Measurements from ENCODE around the gene GRIN3B. TPM values are rescaled to one million over a fixed set of nuclear protein-coding genes. Genes with fewer than 3 reads are reported as not detected.

The GRIN3B gene
- total and polyA plus RNA-seq, 10 of the 15 experiments (the other 5 are each of a cell fraction or from before 2014, with no cell fraction given) = 0.15 TPM; not detected in 9

GRCh38 chr19:1004204-1004802, 4.1 kb downstream of the GRIN3B start (continued):
- TF ChIP-seq SIN3A (IDR thresholded peaks at IDR 0.05; ENCODE audit: low read depth, low read length) (no peak), ZNF24 (IDR thresholded peaks at IDR 0.05) (no peak), POLR2AphosphoS2 (IDR thresholded peaks at IDR 0.05; ENCODE audit: low read depth, low read length) (no peak), JUNB (IDR thresholded peaks at IDR 0.05) (no peak)

DNA sequence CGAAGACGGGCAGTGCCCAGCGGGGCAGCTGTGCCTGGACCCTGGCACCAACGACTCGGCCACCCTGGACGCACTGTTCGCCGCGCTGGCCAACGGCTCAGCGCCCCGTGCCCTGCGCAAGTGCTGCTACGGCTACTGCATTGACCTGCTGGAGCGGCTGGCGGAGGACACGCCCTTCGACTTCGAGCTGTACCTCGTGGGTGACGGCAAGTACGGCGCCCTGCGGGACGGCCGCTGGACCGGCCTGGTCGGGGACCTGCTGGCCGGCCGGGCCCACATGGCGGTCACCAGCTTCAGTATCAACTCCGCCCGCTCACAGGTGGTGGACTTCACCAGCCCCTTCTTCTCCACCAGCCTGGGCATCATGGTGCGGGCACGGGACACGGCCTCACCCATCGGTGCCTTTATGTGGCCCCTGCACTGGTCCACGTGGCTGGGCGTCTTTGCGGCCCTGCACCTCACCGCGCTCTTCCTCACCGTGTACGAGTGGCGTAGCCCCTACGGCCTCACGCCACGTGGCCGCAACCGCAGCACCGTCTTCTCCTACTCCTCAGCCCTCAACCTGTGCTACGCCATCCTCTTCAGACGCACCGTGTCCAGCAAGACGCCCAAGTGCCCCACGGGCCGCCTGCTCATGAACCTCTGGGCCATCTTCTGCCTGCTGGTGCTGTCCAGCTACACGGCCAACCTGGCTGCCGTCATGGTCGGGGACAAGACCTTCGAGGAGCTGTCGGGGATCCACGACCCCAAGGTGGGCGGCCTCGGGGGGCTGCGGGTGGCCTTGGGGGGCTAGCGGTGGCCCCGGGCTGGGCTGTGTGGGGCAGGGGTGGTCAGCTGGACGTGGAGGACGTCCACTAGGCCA, 4.8 kb downstream of the GRIN3B start:
- H3K4me2 ChIP-seq (ENCODE audit: control insufficient read depth, insufficient read depth) = no peak overlapping the region
- WGBS (ENCODE audit: insufficient coverage, insufficient replicate concordance, low lambda C conversion rate, missing lambda C conversion rate) = 93% methylated on average over 65 of the region's 70 CpGs
- in situ Hi-C loops (cut with MboI) (no loop called here), intact Hi-C loops (cut with micrococcal nuclease; ENCODE audit: unreplicated experiment) (no loop called here)
- no TSS peak for BruUV-seq (replicated peaks)
- no peaks in the 10 kb centered on the region for H3K4me1 ChIP-seq (ENCODE audit: control insufficient read depth, insufficient read depth, low read length)
- FAIRE-seq (no peak), DNase-seq (ENCODE audit: low read depth, low spot score) (no peak), ATAC-seq (no peak)
- H3K36me3 ChIP-seq (ENCODE audit: control insufficient read depth in 2 of 2, insufficient read depth in 2 of 2, low read length in 1 of 2) = peaks cover 0 to 6% of the 10 kb centered on the region in 2 experiments; a peak in 3 of 4 replicates
- POLR2A ChIA-PET = interaction anchor here (0.6 kb wide), 1 partner anchor 90 kb away, joined by 5 read pairs; no protein-coding TSS in a partner anchor
- RAD21 ChIA-PET (ENCODE audit: unreplicated experiment) = no interaction called here
- TF ChIP-seq RFX5 (IDR thresholded peaks at IDR 0.05; ENCODE audit: low read depth, low read length) = no peak
- no peak for TF ChIP-seq SRF (IDR thresholded peaks at IDR 0.05; ENCODE audit: low read depth in 2 of 2, low read length in 2 of 2)
- no peak for TF ChIP-seq YBX1 (IDR thresholded peaks at IDR 0.05)
- no peak for TF ChIP-seq TAF1 (IDR thresholded peaks at IDR 0.05; ENCODE audit: borderline replicate concordance, low read depth, low read length)
- no peak for TF ChIP-seq YY1 (IDR thresholded peaks at IDR 0.05; ENCODE audit: low read depth, low read length)
- TF ChIP-seq POLR2A (IDR thresholded peaks at IDR 0.05; ENCODE audit: low read depth, low read length) = 0 out of 2 replicates have a peak, but pooled peaks have one; percentile 18
- no peak for TF ChIP-seq HDGF (IDR thresholded peaks at IDR 0.05)
- no peak for TF ChIP-seq FOXM1 (IDR thresholded peaks at IDR 0.05; ENCODE audit: low read depth, low read length)
- no peak overlapping the region for H3K9ac ChIP-seq (ENCODE audit: control insufficient read depth, insufficient read depth, low read length)
- CTCF ChIA-PET = no interaction called here
- SMC1A ChIA-PET (ENCODE audit: uncharacterized antibody, unreplicated experiment) = no interaction called here
- H3K9me3 ChIP-seq (replicated peaks; ENCODE audit: control insufficient read depth, insufficient read depth, low read length) = no peaks in the 10 kb centered on the region
- H2AFZ ChIP-seq (ENCODE audit: control insufficient read depth, low read depth, low read length) = no peak overlapping the region
- no peaks in the 10 kb centered on the region for H3K79me2 ChIP-seq (ENCODE audit: control insufficient read depth, insufficient read depth, low read length)
- H3K4me3 ChIP-seq = no peak overlapping the region
- peaks cover 3 to 5% of the 10 kb centered on the region in 2 experiments; a peak in 3 of 4 replicates for H3K27me3 ChIP-seq (replicated peaks in 1 of 2; ENCODE audit: control insufficient read depth in 2 of 2, insufficient read depth in 2 of 2, low read length in 1 of 2)
- no peak overlapping the region for H3K27ac ChIP-seq (ENCODE audit: control insufficient read depth, insufficient read depth)
- no peaks in the 10 kb centered on the region for H4K20me1 ChIP-seq (ENCODE audit: control insufficient read depth, insufficient read depth)

Measured in GM12878 (cell line).